Naive thymus-derived CD4-positive, alpha-beta T cell (primary cell): Measurements from ENCODE around the gene KLF16. TPM values are rescaled to one million over a fixed set of nuclear protein-coding genes. Genes with fewer than 3 reads are reported as not detected.

Experiments
- ATAC-seq: fragments of 150-1000 bp; cut with Tn5 transposase; 2 replicates; pipeline ENCODE4 v1.10.0; 2021; ENCODE audit warnings: mild to moderate bottlenecking, moderate library complexity
- CTCF ChIA-PET: fragments of 350-600 bp; sonication (Branson Sonifier 250); formaldehyde crosslinking; loops from one replicate; lab custom pipeline; 2021; ENCODE audit warnings: antibody characterized with exemption; lab: Charles Lee
- POLR2A ChIA-PET: fragments of 350-600 bp; sonication (Branson Sonifier 250); formaldehyde crosslinking; loops from one replicate; lab custom pipeline; 2021; ENCODE audit warnings: antibody characterized with exemption, inconsistent platforms; lab: Charles Lee
- DNase-seq, 9 donors: peaks; one replicate each; pipeline versions ENCODE4 v3.0.0 to v3.0.0-alpha.2; 2020 to 2022; ENCODE audit warnings: mixed read lengths in 1 of 9
- H3K27ac ChIP-seq: one replicate; pipeline ENCODE4 v1.7.0; 2013; ENCODE audit warnings: mild to moderate bottlenecking, low read depth, low read length, moderate library complexity
- H3K27me3 ChIP-seq, 2 donors: one replicate each; pipeline ENCODE4 v1.7.0; 2013; ENCODE audit warnings: low read length in 2 of 2, mild to moderate bottlenecking in 2 of 2, moderate library complexity in 2 of 2; ENCODE audit not compliant: control insufficient read depth in 2 of 2, insufficient read depth in 2 of 2
- H3K36me3 ChIP-seq, 3 experiments: 1 replicate in 2 of 3; 2 replicates in 1 of 3; pipeline ENCODE4 v1.7.0; 2013; ENCODE audit warnings: low read length in 3 of 3, mild to moderate bottlenecking in 3 of 3, moderate library complexity in 1 of 3; ENCODE audit not compliant: insufficient read depth in 3 of 3, control insufficient read depth in 2 of 3
- H3K4me1 ChIP-seq, 2 donors: one replicate each; pipeline ENCODE4 v1.7.0; 2013; ENCODE audit warnings: low read length in 2 of 2, mild to moderate bottlenecking in 2 of 2, moderate library complexity in 1 of 2; ENCODE audit not compliant: control insufficient read depth in 2 of 2, insufficient read depth in 2 of 2
- H3K4me3 ChIP-seq: 2 replicates; pipeline ENCODE4 v1.7.0; 2013; ENCODE audit warnings: mild to moderate bottlenecking, low read length
- H3K9me3 ChIP-seq, 3 experiments: 1 replicate in 2 of 3; 2 replicates in 1 of 3; pipeline ENCODE4 v1.7.0; 2013; ENCODE audit warnings: low read length in 3 of 3; ENCODE audit not compliant: control insufficient read depth in 2 of 3
- H3K27ac Mint-ChIP-seq, 9 donors: one replicate each; pipeline ENCODE4 v1.8.0; 2020 to 2022; ENCODE audit warnings: mixed read lengths in 9 of 9, mild to moderate bottlenecking in 8 of 9, moderate library complexity in 5 of 9, inconsistent platforms in 2 of 9
- H3K27me3 Mint-ChIP-seq, 5 donors: one replicate each; pipeline ENCODE4 v1.8.0; 2021 to 2022; ENCODE audit warnings: mixed read lengths in 5 of 5, mild to moderate bottlenecking in 1 of 5
- H3K36me3 Mint-ChIP-seq, 5 donors: one replicate each; pipeline ENCODE4 v1.8.0; 2020 to 2022; ENCODE audit warnings: mixed read lengths in 5 of 5, mild to moderate bottlenecking in 3 of 5, inconsistent platforms in 1 of 5
- H3K4me1 Mint-ChIP-seq, 7 donors: one replicate each; pipeline ENCODE4 v1.8.0; 2020 to 2022; ENCODE audit warnings: mixed read lengths in 7 of 7, mild to moderate bottlenecking in 3 of 7, inconsistent platforms in 1 of 7
- H3K4me3 Mint-ChIP-seq, 10 donors: one replicate each; pipeline ENCODE4 v1.8.0; 2020 to 2022; ENCODE audit warnings: mild to moderate bottlenecking in 10 of 10, mixed read lengths in 10 of 10, moderate library complexity in 6 of 10, inconsistent platforms in 2 of 10
- H3K9me3 Mint-ChIP-seq, 11 donors: one replicate each; pipeline ENCODE4 v1.8.0; 2020 to 2022; ENCODE audit warnings: mixed read lengths in 11 of 11, mild to moderate bottlenecking in 4 of 11, inconsistent platforms in 1 of 11, moderate library complexity in 1 of 11
- intact Hi-C, 2 donors: fragments of 100-400 bp; cut with micrococcal nuclease; formaldehyde crosslinking; loops; one replicate each; pipeline ENCODE4 v1.15.1; 2023
- polyA plus RNA-seq, 2 donors: library from polyadenylated mRNA; unstranded; fragments of 300-500 nt; fragmentation: Illumina TruSeq; gene quantifications; one replicate each; pipeline ENCODE4 v1.2.3, GENCODE V29; 2021
- total RNA-seq, 6 experiments: library from RNA in 5 of 6; stranded (reverse) in 5 of 6; gene quantifications; 1 replicate in 5 of 6; 2 replicates in 1 of 6; pipeline ENCODE4 v1.2.3 and lab custom pipeline; 2021 to 2026

Gene KLF16
- total and polyA plus RNA-seq, 7 experiments from 2014 or later, result 0.41 to 65.2 (median 20.8) TPM

DNA sequence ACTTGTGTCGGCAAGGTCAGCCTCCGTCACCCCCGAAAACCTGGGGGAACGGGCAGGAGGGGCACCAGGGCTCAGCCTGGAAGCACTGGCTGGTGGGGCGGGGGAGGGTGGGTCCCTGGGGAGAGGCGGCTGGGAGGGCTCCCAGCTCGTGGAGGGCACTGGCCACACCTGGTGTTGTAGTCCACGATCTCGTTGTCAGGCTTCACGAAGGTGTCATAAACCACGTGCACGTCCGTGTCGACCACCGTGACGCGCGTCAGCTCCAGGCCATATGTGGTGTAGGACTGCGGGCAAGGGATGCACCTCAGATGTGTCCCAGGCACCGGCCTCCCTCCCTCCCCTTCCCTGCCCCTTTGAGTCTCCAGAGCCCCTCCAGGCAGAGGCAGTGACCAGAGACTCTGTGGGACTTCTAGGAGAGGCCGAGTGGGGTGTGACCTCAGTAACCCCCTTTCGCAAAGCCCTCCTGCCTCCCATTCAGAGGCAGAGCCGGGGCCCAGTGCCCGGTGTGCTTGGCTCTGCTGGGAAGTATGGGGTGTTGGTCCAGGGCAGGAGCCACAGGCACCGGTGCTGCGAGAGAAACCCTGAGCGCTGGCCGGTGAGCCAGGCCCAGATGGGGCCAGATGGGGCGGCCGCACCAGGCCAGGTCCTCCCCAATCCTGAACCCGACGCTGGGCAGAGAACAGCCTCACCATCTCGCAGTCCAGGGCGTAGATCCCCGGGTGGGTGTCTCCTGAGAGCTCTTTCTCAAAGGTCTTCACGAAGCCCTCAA, 46.7 kb downstream of the KLF16 start:
- CTCF ChIA-PET, result no interaction called here
- H3K4me1 ChIP-seq, result peaks cover 0 to 8% of the 10 kb centered on the region in 2 donors
- H3K4me1 Mint-ChIP-seq, result peaks cover 9 to 11% (median 10%) of the 10 kb centered on the region in 7 donors
- no peak overlapping the region for H3K4me3 ChIP-seq
- H3K27ac Mint-ChIP-seq, result no peak overlapping the region
- ATAC-seq, result no peak
- H3K4me3 Mint-ChIP-seq, result no peak overlapping the region
- H3K27ac ChIP-seq, result no peak overlapping the region
- POLR2A ChIA-PET, result no interaction called here
- peaks cover 0 to 7% (median 3%) of the 10 kb centered on the region in 5 donors for H3K36me3 Mint-ChIP-seq
- no peaks in the 10 kb centered on the region for H3K27me3 ChIP-seq
- H3K27me3 Mint-ChIP-seq, result no peaks in the 10 kb centered on the region
- peaks cover 5 to 66% (median 7%) of the 10 kb centered on the region in 3 experiments for H3K36me3 ChIP-seq
- no peaks in the 10 kb centered on the region for H3K9me3 ChIP-seq
- H3K9me3 Mint-ChIP-seq, result no peaks in the 10 kb centered on the region
- intact Hi-C loops, result no loop called here
- DNase-seq, result no peak

GRCh38 chr19:1815605-1816529, 47.5 kb downstream of the KLF16 start:
- Mint-ChIP-seq H3K27ac (no peak overlapping the region), H3K36me3 (peaks cover 0 to 4% (median 3%) of the 10 kb centered on the region in 5 donors), H3K9me3 (no peaks in the 10 kb centered on the region), H3K27me3 (no peaks in the 10 kb centered on the region), H3K4me1 (peaks cover 9 to 15% (median 11%) of the 10 kb centered on the region in 7 donors), H3K4me3 (no peak overlapping the region)
- no peak for DNase-seq
- CTCF ChIA-PET, result no interaction called here
- intact Hi-C loops, result no loop called here
- H3K27ac ChIP-seq, result no peak overlapping the region
- H3K36me3 ChIP-seq, result peaks cover 5 to 58% (median 7%) of the 10 kb centered on the region in 3 experiments
- H3K27me3 ChIP-seq, result no peaks in the 10 kb centered on the region
- no peak overlapping the region for H3K4me3 ChIP-seq
- no peaks in the 10 kb centered on the region for H3K9me3 ChIP-seq
- peaks cover 0 to 8% of the 10 kb centered on the region in 2 donors for H3K4me1 ChIP-seq
- no peak for ATAC-seq
- POLR2A ChIA-PET, result no interaction called here

GRCh38 chr19:1814833-1815604, 48.4 kb downstream of the KLF16 start:
- Histone ChIP-seq H3K4me3 (no peak overlapping the region), H3K27me3 (no peaks in the 10 kb centered on the region), H3K36me3 (peaks cover 5 to 49% (median 7%) of the 10 kb centered on the region in 3 experiments), H3K27ac (no peak overlapping the region), H3K9me3 (no peaks in the 10 kb centered on the region), H3K4me1 (peaks cover 0 to 8% of the 10 kb centered on the region in 2 donors)
- H3K36me3 Mint-ChIP-seq, result no peaks in the 10 kb centered on the region
- H3K9me3 Mint-ChIP-seq, result no peaks in the 10 kb centered on the region
- POLR2A ChIA-PET, result no interaction called here
- no peaks in the 10 kb centered on the region for H3K27me3 Mint-ChIP-seq
- peaks cover 9 to 19% (median 11%) of the 10 kb centered on the region in 7 donors for H3K4me1 Mint-ChIP-seq
- H3K4me3 Mint-ChIP-seq, result no peak overlapping the region
- H3K27ac Mint-ChIP-seq, result no peak overlapping the region
- ATAC-seq (no peak), DNase-seq (no peak)
- CTCF ChIA-PET, result interaction anchor here (1.0 to 2.0 kb wide), 2 partner anchors 11 to 19 kb away, joined by 3 to 7 read pairs; no protein-coding TSS in a partner anchor
- intact Hi-C loops, result no loop called here

DNA sequence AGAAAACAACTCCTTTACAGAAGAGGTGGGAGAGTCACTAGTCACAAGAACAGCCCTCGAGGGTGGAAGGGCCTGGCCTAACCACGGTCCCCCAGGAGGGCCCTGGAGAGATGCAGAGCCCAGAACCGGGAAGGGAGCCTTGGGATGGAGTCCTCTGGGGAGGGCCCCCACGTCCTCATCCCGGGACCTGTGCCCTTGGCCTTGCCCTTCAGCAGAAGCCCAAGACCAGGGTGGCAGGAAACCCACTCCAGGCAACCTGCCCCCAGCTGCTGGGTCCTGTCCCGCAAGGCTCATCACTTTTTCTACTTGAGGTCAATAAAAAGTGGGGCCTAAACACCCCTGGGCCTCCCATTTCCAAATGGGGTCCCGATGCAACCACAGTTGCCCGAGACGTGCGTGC, 49.0 kb downstream of the KLF16 start:
- no peaks in the 10 kb centered on the region for H3K27me3 Mint-ChIP-seq
- Histone ChIP-seq H3K27ac (no peak overlapping the region), H3K4me3 (no peak overlapping the region), H3K36me3 (peaks cover 0 to 43% (median 7%) of the 10 kb centered on the region in 3 experiments), H3K27me3 (no peaks in the 10 kb centered on the region), H3K9me3 (no peaks in the 10 kb centered on the region), H3K4me1 (peaks cover 0 to 8% of the 10 kb centered on the region in 2 donors)
- ATAC-seq (no peak), DNase-seq (no peak)
- intact Hi-C loops, result no loop called here
- no peaks in the 10 kb centered on the region for H3K36me3 Mint-ChIP-seq
- H3K4me1 Mint-ChIP-seq, result peaks cover 9 to 19% (median 11%) of the 10 kb centered on the region in 7 donors
- ChIA-PET CTCF (interaction anchor here (0.6 to 2.0 kb wide), 3 partner anchors 12 to 656 kb away, joined by 3 to 7 read pairs (median 3); no protein-coding TSS in a partner anchor), POLR2A (no interaction called here)
- peak overlapping the region in 1 of 9 donors; percentile 59 for H3K27ac Mint-ChIP-seq
- H3K4me3 Mint-ChIP-seq, result no peak overlapping the region
- H3K9me3 Mint-ChIP-seq, result no peaks in the 10 kb centered on the region

- H3K36me3 ChIP-seq, result peaks cover 0 to 35% (median 7%) of the 10 kb centered on the region in 3 experiments
- intact Hi-C loops, result loop anchor here (2.0 kb wide), 2 partner anchors 25 to 161 kb away; partner anchors contain the start of gene TCF3 (in 2 of the 2)
- ATAC-seq (no peak), DNase-seq (no peak)
- no peaks in the 10 kb centered on the region for H3K36me3 Mint-ChIP-seq
- H3K27ac ChIP-seq, result peak overlapping the region; percentile 63
- no peaks in the 10 kb centered on the region for H3K27me3 ChIP-seq
- no peaks in the 10 kb centered on the region for H3K27me3 Mint-ChIP-seq
- ChIA-PET POLR2A (no interaction called here), CTCF (interaction anchor here (0.6 to 2.0 kb wide), 5 partner anchors 13 to 890 kb away, joined by 3 to 7 read pairs (median 3); no protein-coding TSS in a partner anchor)
- peak overlapping the region; percentile 65 for H3K4me3 ChIP-seq
- H3K4me1 ChIP-seq, result peaks cover 0 to 8% of the 10 kb centered on the region in 2 donors
- no peaks in the 10 kb centered on the region for H3K9me3 ChIP-seq
- H3K4me1 Mint-ChIP-seq, result peaks cover 9 to 19% (median 11%) of the 10 kb centered on the region in 7 donors
- H3K9me3 Mint-ChIP-seq, result no peaks in the 10 kb centered on the region
- peak overlapping the region; percentile 93 to 99 (median 96) for H3K4me3 Mint-ChIP-seq
- H3K27ac Mint-ChIP-seq, result peak overlapping the region in 8 of 9 donors; percentile 66 to 97 (median 92)
Measured at GRCh38 chr19:1813192-1814182, 49.9 kb downstream of the KLF16 start.
